ENCODE results near the gene DAPP1. TPM values are rescaled to one million over a fixed set of nuclear protein-coding genes. Genes with fewer than 3 reads are reported as not detected.

DAPP1 gene
- total and polyA plus RNA-seq, 2 of the 8 experiments (the other 6 are each of a cell fraction or from before 2014, with no cell fraction given), result not detected

- Histone ChIP-seq H2AFZ (ENCODE audit: low read length) (peak overlapping the region; percentile 100), H3K36me3 (ENCODE audit: control insufficient read depth in 2 of 4, insufficient read depth in 4 of 4, low read length in 3 of 4) (no peaks in the 10 kb centered on the region), H3K27me3 (replicated peaks in 1 of 4; ENCODE audit: control insufficient read depth in 3 of 4, extremely low read depth in 1 of 4, insufficient read depth in 3 of 4, low read length in 3 of 4) (no peaks in the 10 kb centered on the region), H3K23me2 (ENCODE audit: low read depth, low read length) (no peaks in the 10 kb centered on the region), H3K18ac (ENCODE audit: extremely low read depth, low read length) (no peak overlapping the region), H2BK20ac (ENCODE audit: low read length) (no peak overlapping the region), H2BK12ac (ENCODE audit: low read depth, low read length) (no peak overlapping the region), H3K4me2 (ENCODE audit: insufficient read depth in 1 of 2, low read depth in 2 of 2, low read length in 2 of 2) (peak overlapping the region; percentile 6 to 26; a peak in 2 of 4 replicates), H4K91ac (replicated peaks; ENCODE audit: insufficient read length, low read length) (no peak overlapping the region), H3K23ac (ENCODE audit: insufficient read length) (no peak overlapping the region), H3K14ac (ENCODE audit: insufficient read length) (no peak overlapping the region), H3K9me3 (ENCODE audit: insufficient read depth in 2 of 2, low read depth in 1 of 2, low read length in 1 of 2) (no peaks in the 10 kb centered on the region), H3K79me1 (ENCODE audit: low read depth, low read length) (no peaks in the 10 kb centered on the region), H4K8ac (ENCODE audit: extremely low read depth, insufficient read depth, low read length) (no peak overlapping the region), H3K27ac (ENCODE audit: low read depth, low read length) (no peak overlapping the region), H2BK15ac (ENCODE audit: low read length) (no peak overlapping the region), H3K9ac (replicated peaks in 1 of 4; ENCODE audit: extremely low read depth in 1 of 4, low read depth in 3 of 4, low read length in 3 of 4) (no peak overlapping the region; a peak in 1 of 7 replicates), H4K5ac (ENCODE audit: insufficient read length, low read depth, low read length) (no peak overlapping the region), H3K4me3 (ENCODE audit: extremely low read depth in 1 of 4, insufficient read depth in 2 of 4, low read depth in 3 of 4, low read length in 4 of 4) (no peak overlapping the region), H3K56ac (replicated peaks; ENCODE audit: insufficient read length, low read depth, low read length) (no peak overlapping the region), H4K20me1 (replicated peaks in 1 of 2; ENCODE audit: control insufficient read depth in 1 of 2, insufficient read depth in 2 of 2, low read length in 2 of 2) (no peaks in the 10 kb centered on the region), H2AK5ac (ENCODE audit: low read depth, low read length) (no peak overlapping the region), H3K4me1 (replicated peaks in 1 of 4; ENCODE audit: control insufficient read depth in 3 of 4, insufficient read depth in 4 of 4, low read length in 3 of 4) (peaks cover 0 to 4% (median under 1%) of the 10 kb centered on the region in 4 experiments; a peak in 1 of 7 replicates), H3K79me2 (ENCODE audit: control insufficient read depth in 1 of 2, insufficient read depth in 2 of 2, low read length in 2 of 2) (no peaks in the 10 kb centered on the region), H3K4ac (replicated peaks; ENCODE audit: insufficient read length, low read depth, low read length) (no peak overlapping the region), H2BK5ac (ENCODE audit: low read depth, low read length) (no peak overlapping the region), H2BK120ac (replicated peaks; ENCODE audit: low read depth, low read length) (no peak overlapping the region)
- POLR2A ChIA-PET (ENCODE audit: partially characterized antibody), result no interaction called here
- CTCF ChIA-PET (ENCODE audit: partially characterized antibody), result interaction anchor here (0.7 kb wide), 3 partner anchors 13 to 1296 kb away, joined by 3 read pairs; no protein-coding TSS in a partner anchor
- TF ChIP-seq TAF1 (IDR thresholded peaks at IDR 0.05; ENCODE audit: low read depth, low read length) (no peak), SP1 (IDR thresholded peaks at IDR 0.05; ENCODE audit: low read depth, low read length) (no peak), TEAD4 (IDR thresholded peaks at IDR 0.05; ENCODE audit: low read depth, low read length) (no peak), KDM5A (IDR thresholded peaks at IDR 0.05; ENCODE audit: low read length) (no peak), CHD2 (IDR thresholded peaks at IDR 0.05; ENCODE audit: low read length) (no peak)
- WGBS, 2 experiments (ENCODE audit: extremely low coverage in 1 of 2, insufficient coverage in 1 of 2, insufficient read length in 1 of 2, insufficient replicate concordance in 2 of 2, low coverage in 1 of 2, low lambda C conversion rate in 2 of 2, missing lambda C conversion rate in 1 of 2), result 70% methylated on average over 8 of the region's 8 CpGs; no CpG with 5 or more reads in 1 of the 2 experiments
- peak in 1 of 2 experiments; percentile 23 for DNase-seq (ENCODE audit: low read depth in 1 of 2, low spot score in 2 of 2)
- FAIRE-seq, result peak; percentile 28
These were observed 51.5 kb downstream of the DAPP1 start for GRCh38 chr4:99868126-99868596.

All from H1 (cell line).